ENCODE results near the gene UNG. TPM values are rescaled to one million over a fixed set of nuclear protein-coding genes. Genes with fewer than 3 reads are reported as not detected.

Gene UNG
- 81.0 to 87.9 TPM (median 84.7 TPM) in 5 replicates for total RNA-seq (2022; extraction: Qiagen RNA extraction; ENCODE audit: low read depth)

GRCh38 chr12:109097435-109098182 lies at the start of gene UNG:
Gene UNG, plus strand, starts transcription at chr12:109097597. Its CDS starts 83 bp downstream, at chr12:109097680.

GRCh38 chr12:109052414-109053323 lies 44.7 kb upstream of the UNG start, which contains the start of gene USP30:
Gene USP30, plus strand, starts transcription at chr12:109052576. Its CDS starts 103 bp downstream, at chr12:109052679.

GRCh38 chr12:109093022-109093918 lies 4.1 kb upstream of the UNG start, which contains the start of gene ALKBH2:
Gene ALKBH2, minus strand, starts transcription at chr12:109093472. Its CDS starts 686 bp downstream, at chr12:109092786.

GRCh38 chr12:109115758-109116610 lies 18.6 kb downstream of the UNG start, which contains the start of gene ACACB:
Gene ACACB, plus strand, starts transcription at chr12:109116587. Its CDS starts 22,819 bp downstream, at chr12:109139406.

Other genes with a start within 250 kb of the UNG start
- 12.4 to 25.8 TPM (median 21.4 TPM) in 5 replicates for gene SSH1, start 240.0 kb upstream of the UNG start, total RNA-seq (2022; extraction: Qiagen RNA extraction; ENCODE audit: low read depth)
- not detected in 5 replicates for gene DAO, start 217.5 kb upstream of the UNG start, total RNA-seq (2022; extraction: Qiagen RNA extraction; ENCODE audit: low read depth)
- not detected in 5 replicates for gene SVOP, start 76.5 kb upstream of the UNG start, total RNA-seq (2022; extraction: Qiagen RNA extraction; ENCODE audit: low read depth)
- gene USP30, start 45.0 kb upstream of the UNG start, total RNA-seq (2022; extraction: Qiagen RNA extraction; ENCODE audit: low read depth), result 6.4 to 10.2 TPM (median 9.6 TPM) in 5 replicates
- 42.9 to 52.9 TPM (median 43.5 TPM) in 5 replicates for gene ALKBH2, start 4.1 kb upstream of the UNG start, total RNA-seq (2022; extraction: Qiagen RNA extraction; ENCODE audit: low read depth)
- 7.9 to 10.6 TPM (median 10.0 TPM) in 5 replicates for gene ACACB, start 19.0 kb downstream of the UNG start, total RNA-seq (2022; extraction: Qiagen RNA extraction; ENCODE audit: low read depth)
- gene FOXN4, start 211.7 kb downstream of the UNG start, total RNA-seq (2022; extraction: Qiagen RNA extraction; ENCODE audit: low read depth), result 0.07 TPM in 1 of 5 replicates, not detected in the others